H1 (cell line): ENCODE results near the gene FAM228B. TPM values are rescaled to one million over a fixed set of nuclear protein-coding genes. Genes with fewer than 3 reads are reported as not detected.

Experiments used
- CTCF ChIA-PET: fragments of 300-600 bp; sonication (Branson Sonifier 250); formaldehyde crosslinking; loops from one replicate; lab custom pipeline; 2021; ENCODE audit not compliant: partially characterized antibody; lab: Charles Lee
- POLR2A ChIA-PET: fragments of 300-600 bp; sonication (Branson Sonifier 250); formaldehyde crosslinking; loops from one replicate; lab custom pipeline; 2021; ENCODE audit warnings: inconsistent platforms; ENCODE audit not compliant: partially characterized antibody; lab: Charles Lee
- DNase-seq, 2 experiments: peaks; one replicate each; pipeline versions ENCODE4 v3.0.0 to v3.0.0-alpha.2; 2010 to 2022; ENCODE audit warnings: low spot score in 2 of 2, low read depth in 1 of 2, mixed read lengths in 1 of 2
- FAIRE-seq: peaks from 2 replicates; lab custom pipeline; 2011; peaks lifted over from hg19 to GRCh38; lab: Jason Lieb, UNC
- H2AFZ ChIP-seq: 2 replicates; pipeline ENCODE4 v1.8.1; 2012; ENCODE audit warnings: low read length, inconsistent platforms
- H2AK5ac ChIP-seq: 2 replicates; pipeline ENCODE4 v1.6.1; 2013; ENCODE audit warnings: low read depth, low read length
- H2BK120ac ChIP-seq: replicated peaks from 2 replicates; pipeline ENCODE3; 2013; ENCODE audit warnings: low read depth, low read length, inconsistent platforms
- H2BK12ac ChIP-seq: 2 replicates; pipeline ENCODE4 v1.6.1; 2013; ENCODE audit warnings: low read depth, low read length
- H2BK15ac ChIP-seq: 2 replicates; pipeline ENCODE4 v1.6.1; 2013; ENCODE audit warnings: low read length
- H2BK20ac ChIP-seq: 2 replicates; pipeline ENCODE4 v1.6.1; 2013; ENCODE audit warnings: low read length
- H2BK5ac ChIP-seq: 2 replicates; pipeline ENCODE4 v1.6.1; 2013; ENCODE audit warnings: low read depth, low read length
- H3K14ac ChIP-seq: 2 replicates; pipeline ENCODE4 v1.6.1; 2013; ENCODE audit warnings: inconsistent platforms; ENCODE audit not compliant: insufficient read length
- H3K18ac ChIP-seq: 2 replicates; pipeline ENCODE4 v1.6.1; 2013; ENCODE audit warnings: low read length; ENCODE audit errors: extremely low read depth
- H3K23ac ChIP-seq: 2 replicates; pipeline ENCODE4 v1.6.1; 2013; ENCODE audit warnings: inconsistent platforms; ENCODE audit not compliant: insufficient read length
- H3K23me2 ChIP-seq: 2 replicates; pipeline ENCODE4 v1.6.1; 2013; ENCODE audit warnings: low read depth, low read length
- H3K27ac ChIP-seq: 2 replicates; pipeline ENCODE4 v1.6.1; 2011; ENCODE audit warnings: low read depth, low read length, inconsistent platforms
- H3K27me3 ChIP-seq, 4 experiments: replicated peaks in 1 of 4; 1 replicate in 1 of 4; 2 replicates in 3 of 4; pipeline versions ENCODE4 v1.6.1 to v1.8.1; 2011 to 2013; ENCODE audit warnings: low read length in 3 of 4, mild to moderate bottlenecking in 3 of 4, inconsistent platforms in 2 of 4, mixed read lengths in 2 of 4, moderate library complexity in 1 of 4; ENCODE audit not compliant: control insufficient read depth in 3 of 4, insufficient read depth in 3 of 4; ENCODE audit errors: extremely low read depth in 1 of 4
- H3K36me3 ChIP-seq, 4 experiments: 2 replicates each; pipeline versions ENCODE4 v1.6.1 to v1.8.1; 2011 to 2013; ENCODE audit warnings: mild to moderate bottlenecking in 4 of 4, low read length in 3 of 4, moderate library complexity in 2 of 4, control low read depth in 1 of 4, inconsistent platforms in 1 of 4; ENCODE audit not compliant: insufficient read depth in 4 of 4, control insufficient read depth in 2 of 4
- H3K4ac ChIP-seq: replicated peaks from 2 replicates; pipeline ENCODE3; 2013; ENCODE audit warnings: low read length, low read depth, mixed read lengths, inconsistent platforms; ENCODE audit not compliant: insufficient read length
- H3K4me1 ChIP-seq, 4 experiments: replicated peaks in 1 of 4; 1 replicate in 1 of 4; 2 replicates in 3 of 4; pipeline versions ENCODE4 v1.6.1 to v1.8.1; 2011 to 2013; ENCODE audit warnings: low read length in 3 of 4, inconsistent platforms in 2 of 4, mixed read lengths in 1 of 4; ENCODE audit not compliant: insufficient read depth in 4 of 4, control insufficient read depth in 3 of 4
- H3K4me2 ChIP-seq, 2 experiments: 2 replicates each; pipeline versions ENCODE4 v1.6.1 to v1.8.1; 2011 to 2013; ENCODE audit warnings: low read depth in 2 of 2, low read length in 2 of 2, control low read depth in 1 of 2, inconsistent platforms in 1 of 2, mild to moderate bottlenecking in 1 of 2; ENCODE audit not compliant: insufficient read depth in 1 of 2
- H3K4me3 ChIP-seq, 4 experiments: fragments of 200-600, 300-600 bp in 1 of 4; sonication (generic), shearing (Covaris generic), sonication (Bioruptor Twin) in 1 of 4; 2 replicates each; pipeline versions ENCODE4 v1.5.1 to v1.8.1; 2011 to 2016; ENCODE audit warnings: low read length in 4 of 4, low read depth in 3 of 4, control low read depth in 2 of 4, inconsistent platforms in 2 of 4, mild to moderate bottlenecking in 2 of 4, mixed read lengths in 1 of 4, moderate library complexity in 1 of 4; ENCODE audit not compliant: insufficient read depth in 2 of 4; ENCODE audit errors: extremely low read depth in 1 of 4
- H3K56ac ChIP-seq: replicated peaks from 2 replicates; pipeline ENCODE3; 2013; ENCODE audit warnings: low read depth, mild to moderate bottlenecking, mixed read lengths, low read length, inconsistent platforms; ENCODE audit not compliant: insufficient read length
- H3K79me1 ChIP-seq: 2 replicates; pipeline ENCODE4 v1.6.1; 2013; ENCODE audit warnings: low read depth, low read length, control low read depth
- H3K79me2 ChIP-seq, 2 experiments: 2 replicates each; pipeline versions ENCODE4 v1.6.1 to v1.8.1; 2012 to 2013; ENCODE audit warnings: low read length in 2 of 2, mild to moderate bottlenecking in 2 of 2, inconsistent platforms in 1 of 2; ENCODE audit not compliant: insufficient read depth in 2 of 2, control insufficient read depth in 1 of 2
- H3K9ac ChIP-seq, 4 experiments: replicated peaks in 1 of 4; 1 replicate in 1 of 4; 2 replicates in 3 of 4; pipeline versions ENCODE4 v1.6.1 to v1.8.1; 2011 to 2013; ENCODE audit warnings: low read depth in 3 of 4, low read length in 3 of 4, control low read depth in 2 of 4, mild to moderate bottlenecking in 2 of 4, moderate library complexity in 2 of 4, inconsistent platforms in 1 of 4; ENCODE audit errors: extremely low read depth in 1 of 4
- H3K9me3 ChIP-seq, 2 experiments: 2 replicates each; pipeline versions ENCODE4 v1.6.1 to v1.8.1; 2012 to 2013; ENCODE audit warnings: mild to moderate bottlenecking in 2 of 2, moderate library complexity in 2 of 2, control low read depth in 1 of 2, inconsistent platforms in 1 of 2, low read depth in 1 of 2, low read length in 1 of 2, mixed read lengths in 1 of 2; ENCODE audit not compliant: insufficient read depth in 2 of 2
- H4K20me1 ChIP-seq, 2 experiments: replicated peaks in 1 of 2; 2 replicates each; pipeline versions ENCODE3 to v1.8.1; 2011 to 2013; ENCODE audit warnings: inconsistent platforms in 2 of 2, low read length in 2 of 2, mild to moderate bottlenecking in 1 of 2; ENCODE audit not compliant: insufficient read depth in 2 of 2, control insufficient read depth in 1 of 2
- H4K5ac ChIP-seq: 2 replicates; pipeline ENCODE4 v1.6.1; 2013; ENCODE audit warnings: low read length, low read depth, mixed read lengths, inconsistent platforms; ENCODE audit not compliant: insufficient read length
- H4K8ac ChIP-seq: 2 replicates; pipeline ENCODE4 v1.8.0; 2013; ENCODE audit warnings: mild to moderate bottlenecking, moderate library complexity, low read length, inconsistent platforms; ENCODE audit not compliant: insufficient read depth; ENCODE audit errors: extremely low read depth
- H4K91ac ChIP-seq: replicated peaks from 2 replicates; pipeline ENCODE3; 2013; ENCODE audit warnings: low read length, mixed read lengths, inconsistent platforms; ENCODE audit not compliant: insufficient read length
- BACH1 ChIP-seq: IDR thresholded peaks from 2 replicates; pipeline ENCODE4 v1.6.1; 2012; ENCODE audit warnings: low read length, improper control_type of control experiment
- CBX5 ChIP-seq: fragments of 300-800, 300-1000 bp; sonication (generic); IDR thresholded peaks from 2 replicates; pipeline ENCODE4 v1.7.1; 2016; ENCODE audit warnings: antibody characterized with exemption, low read length, low read depth
- CBX8 ChIP-seq: fragments of 300-800, 300-1000 bp; sonication (generic); IDR thresholded peaks from 2 replicates; pipeline ENCODE4 v1.7.1; 2016; ENCODE audit warnings: low read depth, low read length, borderline replicate concordance
- POLR2A ChIP-seq, 2 experiments: IDR thresholded peaks; 1 replicate in 1 of 2; 2 replicates in 1 of 2; pipeline ENCODE4 v1.6.1; 2011; ENCODE audit warnings: low read depth in 2 of 2, low read length in 2 of 2, mild to moderate bottlenecking in 2 of 2; ENCODE audit errors: control extremely low read depth in 1 of 2
- RNF2 ChIP-seq: fragments of 200-900, 300-1000 bp; sonication (generic); IDR thresholded peaks from 2 replicates; pipeline ENCODE4 v1.7.1; 2016; ENCODE audit warnings: borderline replicate concordance, low read depth, mild to moderate bottlenecking, antibody characterized with exemption, low read length; ENCODE audit not compliant: poor library complexity, severe bottlenecking; ENCODE audit errors: missing control alignments
- SAP30 ChIP-seq: fragments of 300-600 bp; sonication (generic); IDR thresholded peaks from 2 replicates; pipeline ENCODE4 v1.7.1; 2012; ENCODE audit warnings: low read length, moderate library complexity, mild to moderate bottlenecking, inconsistent platforms; ENCODE audit not compliant: insufficient read depth, insufficient replicate concordance
- SIN3A ChIP-seq, 2 experiments: IDR thresholded peaks in 1 of 2; conservative IDR thresholded peaks in 1 of 2; 2 replicates each; pipeline ENCODE4 v1.6.1; 2011 to 2012; ENCODE audit warnings: low read length in 2 of 2, improper control_type of control experiment in 1 of 2, low read depth in 1 of 2, mild to moderate bottlenecking in 1 of 2
- SP2 ChIP-seq: IDR thresholded peaks from 2 replicates; pipeline ENCODE4 v1.6.1; 2012; ENCODE audit warnings: mild to moderate bottlenecking, low read length, inconsistent platforms
- SP4 ChIP-seq: IDR thresholded peaks from 2 replicates; pipeline ENCODE4 v1.6.1; 2012; ENCODE audit warnings: low read length, inconsistent platforms
- TAF7 ChIP-seq: optimal IDR thresholded peaks from 2 replicates; pipeline ENCODE3; 2011; ENCODE audit warnings: low read depth, mild to moderate bottlenecking, inconsistent platforms, low read length, moderate library complexity, borderline replicate concordance
- TBP ChIP-seq: IDR thresholded peaks from 2 replicates; pipeline ENCODE4 v1.6.1; 2011; ENCODE audit warnings: low read depth, low read length, improper control_type of control experiment
- WGBS, 2 experiments: shearing (Covaris generic) in 1 of 2; methylation state at CpG; one replicate each; pipeline versions ENCODE4 v1.1.6 to v1.1.7; 2013 to 2015; ENCODE audit warnings: low lambda C conversion rate in 2 of 2, mixed read lengths in 2 of 2, inconsistent platforms in 1 of 2, low coverage in 1 of 2, missing lambda C conversion rate in 1 of 2; ENCODE audit not compliant: insufficient replicate concordance in 2 of 2, insufficient coverage in 1 of 2, insufficient read length in 1 of 2; ENCODE audit errors: extremely low coverage in 1 of 2, missing lambda C conversion rate in 1 of 2; 5-methylcytosine and 5-hydroxymethylcytosine counted together
- polyA plus RNA-seq, 7 experiments: library from polyadenylated mRNA; depleted of rRNA in 3 of 7; stranded (reverse) in 5 of 7; unstranded in 2 of 7; fragments of >200 nt in 5 of 7; fragments of 200-250 nt in 2 of 7; gene quantifications; 1 replicate in 5 of 7; 2 replicates in 1 of 7; 4 replicates in 1 of 7; pipeline versions ENCODE4 v1.2.1 to v1.2.3, GENCODE V29; 2011 to 2013; ENCODE audit warnings: missing spikeins in 2 of 7, mixed read lengths in 2 of 7
- total RNA-seq: library from RNA; stranded (reverse); fragmentation: NEBNext Ultra II Directional; extraction: Animal tissue kit (Norgen Biotek cat#: 25700); gene quantifications from 2 replicates; pipeline ENCODE4 v1.2.1, GENCODE V29; 2021

The FAM228B gene
- total and polyA plus RNA-seq, 2 of the 8 experiments (the other 6 are each of a cell fraction or from before 2014, with no cell fraction given), result 1.4 to 3.2 TPM

DNA sequence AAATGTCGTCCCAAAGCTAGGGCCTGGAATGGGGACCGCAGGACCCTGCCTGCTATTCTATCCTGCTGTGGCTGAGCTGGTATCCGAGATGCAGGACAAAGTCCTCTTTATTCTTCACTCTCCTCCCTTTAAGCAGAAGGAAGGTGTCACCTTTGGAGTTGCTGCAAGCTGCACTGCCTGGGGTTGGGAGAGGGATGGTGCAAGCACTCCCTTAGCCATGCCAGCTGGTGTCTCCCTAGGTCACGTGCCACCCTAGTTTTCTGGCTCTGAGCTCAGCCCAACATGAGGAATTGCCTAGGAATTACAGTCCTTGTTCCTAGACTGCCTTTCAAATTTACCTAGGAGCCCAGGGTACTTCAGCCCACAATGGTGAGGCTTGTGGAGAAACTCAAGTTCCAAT lies 30.2 kb downstream of the FAM228B start:
- Histone ChIP-seq H3K9ac (no peak overlapping the region), H3K23me2 (no peaks in the 10 kb centered on the region; the same call in 1 of the 2 replicates), H3K4me1 (no peaks in the 10 kb centered on the region), H4K91ac (no peak overlapping the region), H2AFZ (no peak overlapping the region), H3K36me3 (no peaks in the 10 kb centered on the region), H3K79me1 (no peaks in the 10 kb centered on the region), H3K4ac (no peak overlapping the region), H2BK120ac (no peak overlapping the region), H4K5ac (no peak overlapping the region), H3K27me3 (no peaks in the 10 kb centered on the region), H3K18ac (no peak overlapping the region), H4K20me1 (no peaks in the 10 kb centered on the region), H3K9me3 (no peaks in the 10 kb centered on the region), H2BK5ac (no peak overlapping the region), H3K14ac (no peak overlapping the region), H2BK12ac (no peak overlapping the region), H2BK20ac (no peak overlapping the region), H2BK15ac (no peak overlapping the region), H3K27ac (no peak overlapping the region), H3K23ac (no peak overlapping the region), H3K4me2 (no peak overlapping the region), H2AK5ac (no peak overlapping the region), H3K4me3 (no peak overlapping the region), H3K56ac (no peak overlapping the region), H4K8ac (no peak overlapping the region), H3K79me2 (no peaks in the 10 kb centered on the region)
- 72% methylated on average over 4 of the region's 4 CpGs; no CpG with 5 or more reads in 1 of the 2 experiments for WGBS, 2 experiments
- DNase-seq (no peak), FAIRE-seq (no peak)
- ChIA-PET POLR2A (interaction anchor here (0.9 kb wide), 1 partner anchor 12 kb away, joined by 3 read pairs; no protein-coding TSS in a partner anchor), CTCF (interaction anchor here (0.6 to 2.4 kb wide), 5 partner anchors 10 to 256 kb away, joined by 3 to 11 read pairs (median 4); partner anchors contain the start of gene TP53I3)
- TF ChIP-seq CBX5 (no peak), POLR2A (IDR thresholded peaks at IDR 0.05; ENCODE audit: control extremely low read depth in 1 of 2, low read depth in 2 of 2, low read length in 2 of 2) (no peak), RNF2 (no peak), CBX8 (no peak), SAP30 (no peak), SP4 (no peak), SIN3A (conservative IDR thresholded peaks at IDR 0.05 in 1 of 2, IDR thresholded peaks at IDR 0.05 in 1 of 2; ENCODE audit: low read depth in 1 of 2, low read length in 2 of 2) (no peak), TBP (no peak), SP2 (no peak), TAF7 (no peak), BACH1 (no peak)
